Ecto neural progenitor cell (in vitro differentiated cells): ENCODE data around the gene IER2.
A peak's percentile ranks its signal among the peaks of the same experiment; 100 is the strongest.

Experiments
- DNase-seq: peaks from one replicate; pipeline ENCODE4 v3.0.0-alpha.2; 2018; ENCODE audit warnings: low spot score

Gene IER2

DNA sequence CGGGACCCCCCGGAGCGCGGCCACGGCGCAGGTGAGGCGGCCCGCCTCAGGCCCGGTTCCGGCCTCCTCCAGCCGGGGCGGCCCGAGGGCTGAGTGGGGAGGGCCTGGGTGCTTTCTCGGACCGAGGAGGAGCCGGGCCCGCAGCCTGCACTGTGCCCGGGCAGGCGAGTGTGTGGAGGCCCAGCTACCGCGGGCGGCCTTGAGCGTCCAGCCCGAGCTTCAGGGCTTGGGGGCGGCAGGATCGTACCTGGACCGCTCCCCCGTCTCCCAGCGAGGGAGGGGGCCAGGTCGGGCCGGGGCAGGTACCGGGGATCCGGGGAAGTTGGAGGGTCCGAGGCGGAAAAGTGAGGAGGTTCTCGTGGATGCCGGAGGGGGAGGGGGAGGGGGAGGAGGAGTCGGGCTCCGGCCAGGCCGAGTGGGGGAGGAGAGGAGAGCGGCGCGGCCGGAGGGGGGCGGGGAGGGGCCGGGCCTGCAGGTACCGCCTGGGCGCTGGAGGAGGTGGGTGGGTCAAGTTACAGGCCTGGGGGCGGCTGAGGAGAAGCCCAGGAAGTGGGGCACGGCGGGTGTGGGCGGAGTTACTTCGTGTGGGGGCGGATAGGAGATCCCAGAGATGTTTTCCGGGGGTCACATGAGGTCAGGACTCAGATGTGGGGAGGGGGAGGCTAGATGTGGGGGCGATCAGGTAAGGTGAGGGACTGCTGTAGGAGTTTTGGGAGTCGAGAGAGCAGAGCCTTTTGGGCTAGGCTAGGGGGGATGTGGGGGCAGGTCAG is 31.6 kb upstream of the IER2 start:
- DNase-seq: peak; percentile 88

DNA sequence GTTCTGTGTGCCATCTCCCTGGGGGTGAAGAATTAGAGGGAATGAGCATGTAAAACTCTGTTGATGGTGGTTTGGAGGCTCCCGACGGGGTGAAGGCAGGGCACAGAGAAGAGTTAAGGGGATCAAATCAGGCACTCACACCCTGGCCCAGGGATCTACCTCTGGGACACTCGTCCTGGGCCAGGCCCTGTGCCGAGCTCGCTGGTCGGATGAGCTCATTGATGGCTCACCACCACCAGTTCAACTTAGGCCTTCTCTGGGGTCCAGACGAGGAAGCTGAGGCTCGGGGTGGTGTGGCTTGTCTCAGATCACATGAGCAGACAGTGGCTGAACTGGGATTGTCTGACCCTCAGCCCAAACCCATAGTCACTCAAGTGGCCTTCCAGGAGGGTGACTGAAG is 30.6 kb upstream of the IER2 start:
- no peak for DNase-seq

DNA sequence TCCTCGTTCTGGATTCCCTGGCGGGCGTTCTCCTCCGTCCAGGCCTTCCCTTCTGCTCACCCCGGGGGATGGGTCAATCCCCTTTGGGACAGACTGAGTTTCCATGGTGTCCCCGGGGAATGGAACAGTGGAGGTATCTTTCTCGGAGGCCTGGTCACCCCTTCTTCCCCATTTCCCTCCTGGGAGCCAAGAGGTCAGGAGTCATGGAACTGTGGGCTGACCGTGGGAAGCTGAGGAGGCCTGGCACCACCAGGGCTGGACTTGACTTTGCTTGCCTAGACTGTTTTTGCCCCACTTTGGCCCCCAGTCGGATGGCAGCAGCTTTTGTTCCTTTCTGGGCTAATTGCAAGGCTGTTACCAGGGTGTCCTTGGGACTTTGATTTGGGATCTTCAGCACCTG is 30.2 kb upstream of the IER2 start:
- no peak for DNase-seq

DNA sequence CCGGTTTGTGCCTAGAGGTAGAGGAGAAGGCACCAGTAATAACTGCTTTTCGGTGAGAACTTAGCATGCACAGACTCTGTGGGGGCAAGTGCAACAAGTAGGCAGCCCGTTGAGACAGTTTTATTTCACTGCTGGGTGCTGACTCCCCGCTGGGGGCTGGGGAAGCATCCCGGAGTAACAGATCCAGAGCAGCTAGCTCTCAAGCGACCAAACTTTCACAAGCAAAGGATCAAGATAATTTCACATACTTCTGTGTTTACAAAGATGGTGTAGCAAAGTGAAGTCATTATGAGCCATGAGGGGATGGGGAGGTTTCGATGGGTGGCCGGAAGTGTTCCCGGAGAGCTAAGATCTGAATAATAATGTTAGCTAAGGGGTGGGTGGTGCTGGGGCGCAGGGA is 29.4 kb upstream of the IER2 start:
- DNase-seq: no peak

DNA sequence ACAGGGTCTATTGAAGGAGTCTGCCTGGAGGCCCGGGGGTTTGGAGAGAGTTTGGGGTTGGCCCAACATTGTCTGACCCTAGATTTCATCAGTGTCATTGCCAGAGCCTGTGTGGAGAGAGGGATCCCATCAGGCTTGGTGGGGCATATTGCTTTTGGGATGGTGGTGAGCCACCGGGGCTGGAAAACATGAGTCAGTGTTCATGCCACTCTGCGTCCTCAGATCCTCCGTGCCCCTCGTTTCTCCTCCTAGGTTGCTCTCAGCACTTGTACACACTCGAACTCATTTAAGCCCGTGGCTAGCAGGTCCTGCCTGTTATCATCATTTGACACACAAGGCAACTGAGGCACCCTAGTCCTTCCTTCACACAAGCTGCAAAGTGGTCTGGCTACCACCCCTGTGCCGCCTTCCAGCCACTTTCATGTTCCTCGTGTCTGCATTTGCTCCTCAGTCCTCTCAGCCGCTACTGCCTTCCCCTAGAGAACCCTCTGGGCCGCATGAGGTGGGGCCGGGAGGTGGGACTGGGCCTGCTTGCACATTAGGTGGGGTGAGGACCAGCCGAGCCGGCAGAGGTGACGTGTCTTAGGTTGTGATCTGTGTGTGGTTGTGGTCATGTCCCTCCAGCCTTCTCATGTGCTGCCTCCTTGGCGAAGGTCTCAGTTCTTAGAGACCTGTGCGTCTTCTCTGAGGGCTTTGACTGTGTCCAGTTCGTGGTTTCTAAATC is 28.5 kb upstream of the IER2 start:
- DNase-seq: no peak

DNA sequence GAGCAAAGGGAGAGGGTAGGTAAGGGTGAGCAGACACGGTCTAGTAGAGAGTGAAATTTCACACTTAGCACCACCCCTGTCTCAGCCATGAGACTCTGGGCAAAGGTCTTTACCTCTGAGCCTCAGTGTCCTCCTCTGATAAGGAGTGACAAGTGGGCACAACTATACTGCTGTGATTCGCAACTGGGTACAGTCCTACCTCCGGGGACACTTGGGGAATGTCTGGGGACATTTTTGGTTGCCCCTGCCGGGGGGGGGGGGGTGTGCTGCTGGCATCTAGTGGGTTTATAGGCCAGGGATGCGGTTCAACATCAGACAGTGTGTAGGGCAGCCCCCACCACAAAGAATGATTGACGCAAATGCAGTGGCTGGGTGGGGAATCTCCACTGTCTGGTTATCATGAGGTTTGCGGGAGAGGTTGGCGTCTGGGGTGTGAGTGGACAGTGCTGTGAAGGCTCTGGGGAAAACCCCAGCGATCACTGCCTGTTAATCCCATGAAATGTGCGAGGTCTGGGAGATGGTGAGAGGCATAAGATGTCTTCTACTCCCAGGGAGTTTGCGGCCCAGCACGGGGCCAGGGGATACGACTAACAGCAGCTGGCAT is 27.8 kb upstream of the IER2 start:
- DNase-seq: no peak

DNA sequence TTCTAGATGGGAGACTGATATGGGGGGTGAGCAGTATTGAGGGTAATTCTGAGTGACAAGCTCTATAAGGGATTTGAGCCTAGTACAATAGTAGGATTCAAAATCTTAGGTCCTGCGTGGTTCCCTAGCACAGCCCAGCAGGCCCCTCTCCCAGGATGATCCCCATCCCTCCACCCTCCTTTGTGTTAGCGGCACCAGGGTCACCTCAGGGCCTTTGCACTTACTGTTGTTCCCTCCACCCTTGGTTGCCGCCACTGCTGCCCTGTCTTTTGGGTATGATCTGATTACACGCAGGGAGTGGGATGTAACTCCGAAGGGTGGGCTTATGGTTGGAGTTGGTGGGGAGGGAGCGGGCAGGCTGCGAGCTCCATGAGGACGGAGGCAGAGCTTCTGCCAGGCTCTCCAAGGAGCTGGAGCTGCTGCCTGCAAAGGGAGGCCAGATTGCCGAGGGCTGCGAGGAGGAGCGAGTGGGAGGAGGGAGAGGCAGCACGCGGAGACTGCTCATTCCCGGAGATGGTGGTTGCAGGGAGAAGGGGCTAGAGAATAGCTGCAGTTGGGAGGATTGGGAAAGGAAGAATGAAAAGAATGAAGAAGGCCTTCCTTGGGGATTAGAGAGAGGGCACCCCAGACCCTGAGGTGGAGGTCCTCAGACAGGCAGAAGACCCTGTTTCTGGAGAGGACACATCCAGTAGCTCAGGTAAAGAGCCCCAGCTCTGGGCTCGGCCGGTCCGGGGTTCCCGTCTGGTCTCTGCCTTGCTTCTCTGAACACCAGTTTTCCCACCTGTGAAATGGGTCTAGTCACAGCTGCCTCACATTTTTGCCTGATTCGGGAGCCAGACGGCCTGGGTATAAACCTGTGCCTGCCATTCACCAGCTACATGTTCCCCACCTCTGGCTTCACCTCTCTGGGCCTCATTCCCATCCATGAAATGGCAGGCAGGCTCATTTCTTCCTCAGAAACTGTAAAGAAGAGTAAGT is 26.9 kb upstream of the IER2 start:
- DNase-seq: no peak

DNA sequence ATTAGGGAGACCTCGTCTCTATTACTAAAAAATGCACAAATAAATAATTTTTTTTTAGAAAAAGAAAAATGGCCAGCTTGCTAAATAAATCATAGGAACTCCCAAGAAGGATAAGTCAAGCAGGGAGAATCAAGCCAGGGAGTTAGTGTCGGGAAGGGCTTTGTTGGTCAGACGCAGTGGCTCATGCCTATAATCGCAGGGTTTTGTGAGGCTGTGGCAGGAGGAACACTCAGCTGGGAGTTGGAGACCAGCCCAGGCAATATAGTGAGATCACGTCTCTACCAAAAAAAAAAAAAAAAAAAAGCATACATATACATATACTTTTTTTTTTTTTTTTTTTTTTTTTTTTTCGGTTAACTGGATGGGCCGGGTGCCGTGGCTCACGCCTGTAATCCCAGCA is 23.2 kb upstream of the IER2 start:
- no peak for DNase-seq

DNA sequence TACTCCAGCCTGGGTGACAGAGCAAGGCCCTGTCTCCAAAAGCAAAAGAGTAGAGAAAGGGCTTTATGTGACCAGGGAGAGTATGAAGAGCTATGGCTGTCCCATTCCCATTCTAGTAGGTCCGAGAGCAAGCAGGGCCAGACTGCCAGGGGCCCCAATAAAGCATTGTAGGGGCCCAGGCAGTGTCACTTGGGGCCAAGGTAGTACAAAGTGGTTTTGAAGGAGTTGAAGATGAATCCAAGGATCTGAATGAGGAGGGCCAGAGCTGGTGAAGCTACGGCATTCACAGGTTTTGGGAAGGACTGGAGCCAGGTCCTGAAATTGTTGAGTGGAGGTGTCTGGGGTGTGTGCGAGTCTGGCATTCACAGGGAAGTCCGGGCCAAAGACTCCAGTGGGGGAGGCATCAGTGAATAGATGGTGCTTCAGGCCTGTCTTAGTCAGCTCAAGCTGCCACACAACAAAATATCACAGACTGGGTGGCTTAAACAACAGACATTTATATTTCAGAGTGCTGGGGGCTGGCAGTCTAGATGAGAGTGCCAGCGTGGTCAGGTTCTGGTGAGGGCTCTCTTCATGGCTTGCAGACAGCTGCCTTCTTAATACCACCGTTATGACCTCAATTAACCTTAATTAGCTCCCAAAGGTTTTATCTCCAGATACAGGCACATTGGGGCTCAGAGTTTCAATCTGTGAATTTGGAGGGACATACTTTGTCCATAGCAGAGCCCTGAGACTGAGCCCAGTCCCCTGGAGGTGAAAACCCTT is 22.2 kb upstream of the IER2 start:
- no peak for DNase-seq

DNA sequence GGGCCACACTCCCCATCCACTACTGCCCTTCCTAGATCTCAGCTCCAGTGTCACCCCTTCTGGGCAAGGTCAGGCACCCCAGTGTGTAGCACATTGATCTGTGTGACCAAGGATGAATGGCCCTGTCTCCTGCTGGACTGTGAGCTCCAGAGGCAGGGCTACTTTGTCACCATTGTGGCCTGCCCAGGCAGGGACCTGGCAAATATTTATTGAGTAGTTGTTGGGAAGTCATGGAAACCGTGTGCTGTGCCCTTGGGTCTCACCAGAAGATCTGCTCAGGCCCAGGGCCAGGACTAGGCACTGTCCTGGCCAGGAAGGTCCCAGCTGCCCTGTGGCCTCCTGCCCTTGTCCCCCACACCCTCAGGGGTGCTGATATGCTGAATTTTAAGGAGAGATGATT is 21.6 kb upstream of the IER2 start:
- no peak for DNase-seq

DNA sequence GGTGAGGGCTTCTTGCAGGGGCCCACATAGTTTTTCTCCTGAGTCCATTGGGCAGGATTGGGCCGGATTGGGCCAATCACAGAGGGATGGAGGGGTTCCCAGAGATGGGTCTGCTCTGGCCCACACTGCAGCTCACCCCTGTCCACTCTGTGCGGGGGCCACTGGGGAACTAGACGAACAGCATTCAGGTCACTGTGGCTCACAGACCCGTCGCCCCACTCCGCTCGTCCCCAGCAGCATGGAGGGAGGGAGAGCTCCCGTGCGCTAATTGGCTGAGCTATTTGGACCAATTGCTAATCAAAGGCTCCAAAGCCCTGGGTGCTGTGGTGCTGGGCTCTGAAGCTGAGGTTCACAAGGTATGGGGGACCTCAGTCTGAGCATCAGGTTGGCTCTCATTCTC is 20.8 kb upstream of the IER2 start:
- DNase-seq: no peak

DNA sequence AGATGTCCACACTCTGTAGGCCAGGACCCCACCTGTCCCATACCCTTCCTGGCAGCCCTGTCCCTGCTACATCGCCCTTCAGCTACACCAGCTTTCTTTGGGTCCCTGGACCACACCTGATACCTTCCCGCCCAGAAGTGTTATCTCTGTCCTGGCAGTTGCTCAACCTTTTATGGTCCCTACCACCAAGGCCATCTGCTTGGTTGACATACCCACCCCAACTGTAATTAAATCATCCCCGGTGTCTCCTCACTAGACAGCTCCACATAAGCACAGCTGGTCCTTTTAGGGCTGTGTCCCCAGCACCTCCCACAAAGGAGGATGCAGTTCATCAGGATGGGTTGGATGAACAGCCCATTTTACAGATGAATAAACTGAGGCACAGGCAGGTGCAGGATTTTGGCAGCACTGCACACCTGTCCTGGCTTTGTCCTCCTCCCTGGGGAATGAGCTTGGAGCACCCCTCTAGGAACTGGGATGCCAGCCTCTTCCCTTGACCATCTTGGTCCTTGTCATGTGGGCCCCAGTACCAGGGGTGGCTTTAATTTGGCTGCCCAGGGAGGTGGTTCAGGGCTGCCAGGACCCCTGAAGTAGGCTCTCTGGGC is 19.2 kb upstream of the IER2 start:
- no peak for DNase-seq

DNA sequence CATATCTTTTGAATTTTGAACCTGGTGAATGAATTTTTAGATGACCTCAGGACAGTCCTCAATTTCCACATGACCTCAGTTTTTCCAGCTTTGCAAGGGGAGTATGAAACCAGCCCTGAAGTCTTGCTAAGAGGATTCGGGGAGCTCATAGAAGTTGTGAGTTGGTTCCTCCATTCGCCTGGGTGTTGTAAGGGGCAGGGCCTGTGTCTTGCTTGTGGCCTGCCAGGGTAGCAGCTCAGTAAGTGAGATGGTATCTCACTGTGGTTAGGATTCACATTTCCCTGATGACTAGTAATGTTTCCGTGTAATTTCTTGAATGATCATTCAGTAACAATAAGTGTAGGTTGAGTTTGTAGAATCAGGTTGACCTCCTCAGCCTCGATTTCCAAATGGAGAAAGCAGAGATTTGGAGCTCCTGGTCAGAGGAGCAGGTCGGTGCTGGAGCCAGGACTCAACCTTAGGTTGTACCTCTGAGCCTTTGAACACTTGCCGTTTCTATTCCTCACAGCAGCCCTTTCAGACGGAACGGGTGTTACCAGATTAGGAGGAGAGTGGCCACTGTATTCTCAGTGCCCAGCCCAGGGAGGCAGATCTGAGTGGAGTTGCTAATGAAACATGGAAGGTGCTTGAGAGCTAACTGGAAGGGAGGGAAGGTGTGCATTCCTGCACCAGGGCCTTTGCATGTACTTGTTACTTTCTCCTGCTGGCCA is 17.6 kb upstream of the IER2 start:
- DNase-seq: no peak

DNA sequence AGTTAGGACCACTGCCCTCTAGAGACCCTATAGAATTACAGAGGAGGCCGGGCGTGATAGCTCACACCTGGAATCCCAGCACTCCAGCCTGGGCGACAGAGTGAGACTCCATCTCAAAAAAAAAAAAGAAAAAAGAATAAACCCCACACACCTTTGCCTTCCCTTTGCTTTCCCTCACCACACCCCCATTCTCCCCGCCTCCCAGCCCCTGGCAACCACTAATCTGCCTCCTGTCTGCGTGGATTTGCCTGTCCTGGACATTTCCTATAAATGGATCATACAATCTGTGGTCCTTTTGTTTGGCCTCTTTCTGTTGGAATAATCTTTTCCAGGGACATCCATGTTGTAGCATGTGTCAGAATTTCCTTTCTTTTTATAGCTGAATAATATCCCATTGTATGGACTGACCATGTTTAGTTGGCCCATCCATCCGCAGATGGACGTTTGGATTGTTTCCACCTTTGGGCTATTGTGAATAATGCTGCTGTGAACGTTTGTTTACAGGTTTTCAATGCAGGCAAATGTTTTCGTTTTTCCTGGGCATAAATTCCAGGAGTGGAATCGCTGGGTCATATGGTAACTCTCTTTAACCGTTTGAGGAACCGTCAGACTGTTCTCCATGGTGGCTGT is 16.9 kb upstream of the IER2 start:
- DNase-seq: no peak

DNA sequence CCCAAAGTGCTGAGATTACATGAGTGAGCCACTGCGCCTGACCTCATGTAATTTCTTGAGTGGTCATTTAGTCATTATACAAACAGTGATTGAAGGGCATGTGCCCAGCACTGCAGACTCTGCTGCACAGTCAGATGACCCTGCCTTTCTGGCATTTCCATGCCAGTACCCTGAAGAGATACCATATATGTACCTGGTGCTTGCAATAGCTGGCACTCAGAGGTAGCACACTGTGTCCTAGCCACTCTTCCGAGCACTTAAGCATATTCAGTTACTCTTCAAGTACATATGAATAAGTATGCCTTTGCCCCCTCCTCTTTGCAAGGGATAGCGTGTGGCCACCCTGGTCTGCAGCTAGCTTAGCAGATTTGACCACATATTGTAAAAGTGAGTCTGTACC is 15.6 kb upstream of the IER2 start:
- no peak for DNase-seq

DNA sequence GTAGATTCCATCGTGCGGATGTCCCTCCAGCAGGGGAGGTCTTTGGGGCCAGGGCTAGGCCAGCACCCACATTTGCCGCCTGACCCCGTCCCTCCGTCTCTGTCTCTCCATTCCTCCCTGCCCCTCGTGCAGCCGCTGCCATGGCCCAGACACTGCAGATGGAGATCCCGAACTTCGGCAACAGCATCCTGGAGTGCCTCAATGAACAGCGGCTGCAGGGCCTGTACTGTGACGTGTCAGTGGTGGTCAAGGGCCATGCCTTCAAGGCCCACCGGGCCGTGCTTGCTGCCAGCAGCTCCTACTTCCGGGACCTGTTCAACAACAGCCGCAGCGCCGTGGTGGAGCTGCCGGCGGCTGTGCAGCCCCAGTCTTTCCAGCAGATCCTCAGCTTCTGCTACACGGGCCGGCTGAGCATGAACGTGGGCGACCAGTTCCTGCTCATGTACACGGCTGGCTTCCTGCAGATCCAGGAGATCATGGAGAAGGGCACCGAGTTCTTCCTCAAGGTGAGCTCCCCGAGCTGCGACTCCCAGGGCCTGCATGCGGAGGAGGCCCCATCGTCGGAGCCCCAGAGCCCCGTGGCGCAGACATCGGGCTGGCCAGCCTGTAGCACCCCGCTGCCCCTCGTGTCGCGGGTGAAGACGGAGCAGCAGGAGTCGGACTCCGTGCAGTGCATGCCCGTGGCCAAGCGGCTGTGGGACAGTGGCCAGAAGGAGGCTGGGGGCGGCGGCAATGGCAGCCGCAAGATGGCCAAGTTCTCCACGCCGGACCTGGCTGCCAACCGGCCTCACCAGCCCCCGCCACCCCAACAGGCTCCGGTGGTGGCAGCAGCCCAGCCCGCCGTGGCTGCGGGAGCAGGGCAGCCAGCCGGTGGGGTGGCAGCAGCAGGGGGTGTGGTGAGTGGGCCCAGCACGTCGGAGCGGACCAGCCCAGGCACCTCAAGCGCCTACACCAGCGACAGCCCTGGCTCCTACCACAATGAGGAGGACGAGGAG is 14.8 kb upstream of the IER2 start:
- no peak for DNase-seq

DNA sequence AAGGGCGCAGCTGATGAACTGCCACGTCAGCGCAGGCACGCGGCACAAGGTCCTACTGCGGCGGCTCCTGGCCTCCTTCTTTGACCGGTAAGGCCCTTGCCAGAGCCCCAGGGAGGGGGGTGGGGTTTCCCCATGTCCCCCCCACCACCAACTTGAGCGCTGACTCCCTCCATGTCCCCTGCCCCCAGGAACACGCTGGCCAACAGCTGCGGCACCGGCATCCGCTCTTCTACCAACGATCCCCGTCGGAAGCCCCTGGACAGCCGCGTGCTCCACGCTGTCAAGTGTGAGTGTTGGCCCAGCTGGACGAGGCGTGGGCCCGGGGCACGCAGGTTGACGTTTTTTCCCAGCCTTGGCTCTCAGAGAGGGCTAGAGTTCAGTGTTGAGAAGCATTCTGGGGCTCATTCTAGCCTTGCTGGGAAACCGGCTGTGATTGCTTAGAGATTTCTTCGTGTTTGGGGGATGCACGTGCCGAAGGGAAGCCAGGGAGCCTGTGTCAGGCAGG is 12.9 kb upstream of the IER2 start:
- no peak for DNase-seq

DNA sequence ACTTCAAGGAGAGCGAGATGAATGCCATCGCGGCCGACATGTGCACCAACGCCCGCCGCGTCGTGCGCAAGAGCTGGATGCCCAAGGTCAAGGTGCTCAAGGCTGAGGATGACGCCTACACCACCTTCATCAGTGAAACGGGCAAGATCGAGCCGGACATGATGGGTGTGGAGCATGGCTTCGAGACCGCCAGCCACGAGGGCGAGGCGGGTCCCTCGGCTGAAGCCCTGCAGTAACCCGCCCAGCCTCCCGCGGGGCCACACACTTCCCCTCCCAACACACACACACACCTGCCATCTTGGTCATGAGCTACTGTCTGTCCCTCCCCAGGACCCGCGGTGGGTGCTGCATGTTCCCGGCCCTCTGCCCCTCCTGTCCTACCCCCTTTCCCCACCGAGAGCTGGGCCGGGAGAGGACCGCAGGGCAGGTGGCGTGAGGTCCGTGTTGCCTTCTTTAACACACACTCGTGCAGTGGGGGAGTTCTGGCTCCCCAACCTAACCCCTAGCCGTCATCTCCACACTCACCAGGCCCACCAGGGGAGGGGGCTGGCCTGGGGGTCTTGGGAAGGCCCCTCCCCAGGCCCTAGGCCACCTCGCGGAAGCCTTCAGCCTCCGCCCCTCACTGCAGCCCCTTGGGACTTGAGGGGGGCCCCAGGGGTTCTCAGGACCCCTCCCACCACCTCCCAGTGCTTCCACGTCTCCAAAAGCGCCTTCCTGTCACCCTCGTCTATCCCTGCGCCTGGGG is 11.9 kb upstream of the IER2 start:
- DNase-seq: no peak
